Right atrium auricular region (tissue), 2 donors: ENCODE data around the gene RGPD4. TPM values are rescaled to one million over a fixed set of nuclear protein-coding genes. Genes with fewer than 3 reads are reported as not detected.
"Not testable (repeated sequence)": the region's sequence is repeated elsewhere in the genome, so short reads cannot be mapped to it uniquely, and the experiment has no call there.

Experiments used
- DNase-seq: peaks from one replicate; pipeline ENCODE4 v3.0.0-alpha.2; 2019; ENCODE audit warnings: low spot score
- H3K27ac ChIP-seq, 2 donors: fragments of 200-600 bp; sonication (generic); 1 replicate in 1 of 2; 2 replicates in 1 of 2; pipeline ENCODE4 v1.5.1; 2016 to 2019
- H3K27me3 ChIP-seq, 2 donors: fragments of 200-600 bp; sonication (generic); one replicate each; pipeline versions ENCODE4 v1.5.1 to v1.6.0; 2017 to 2019
- H3K36me3 ChIP-seq: fragments of 200-600 bp; sonication (generic); one replicate; pipeline ENCODE4 v1.5.1; 2016
- H3K4me1 ChIP-seq, 2 donors: fragments of 200-600 bp; sonication (generic); one replicate each; pipeline versions ENCODE4 v1.5.1 to v1.6.0; 2017 to 2019
- H3K4me3 ChIP-seq, 2 donors: fragments of 200-600 bp; sonication (generic); 1 replicate in 1 of 2; 2 replicates in 1 of 2; pipeline ENCODE4 v1.5.1; 2017 to 2019; ENCODE audit warnings: mild to moderate bottlenecking in 1 of 2, moderate library complexity in 1 of 2
- H3K9me3 ChIP-seq, 2 donors: fragments of 200-600 bp; sonication (generic); one replicate each; pipeline ENCODE4 v1.5.1; 2019
- CTCF ChIP-seq, 2 donors: fragments of 200-600 bp; sonication (generic); IDR thresholded peaks; one replicate each; pipeline ENCODE4 v1.5.1; 2019; ENCODE audit warnings: antibody characterized with exemption in 2 of 2
- total RNA-seq, 2 donors: library from RNA; depleted of rRNA; stranded (reverse); fragments of >200 nt; gene quantifications; one replicate each; pipeline ENCODE4 v1.1.0, GENCODE V29; 2016

RGPD4 gene
- total RNA-seq, 2 donors from 2014 or later: 0.26 TPM; not detected in 1

- not testable (repeated sequence) for H3K4me1 ChIP-seq, DNase-seq, H3K27ac ChIP-seq, H3K4me3 ChIP-seq, H3K9me3 ChIP-seq, H3K27me3 ChIP-seq, H3K36me3 ChIP-seq
- peak in 1 of 2 donors; percentile 25 for TF ChIP-seq CTCF (IDR thresholded peaks at IDR 0.05)
Observed at GRCh38 chr2:107833618-107834017, 6.9 kb downstream of the RGPD4 start.

- not testable (repeated sequence) for H3K27ac ChIP-seq, H3K4me3 ChIP-seq, H3K4me1 ChIP-seq, DNase-seq, H3K27me3 ChIP-seq, H3K36me3 ChIP-seq, H3K9me3 ChIP-seq
Observed at GRCh38 chr2:107916121-107916520, 89.4 kb downstream of the RGPD4 start.

- not testable (repeated sequence) for H3K27ac ChIP-seq, H3K4me3 ChIP-seq, H3K36me3 ChIP-seq, H3K9me3 ChIP-seq, H3K27me3 ChIP-seq, H3K4me1 ChIP-seq, DNase-seq
Observed at GRCh38 chr2:107916696-107917370, 90.1 kb downstream of the RGPD4 start.

GRCh38 chr2:107927034-107927534 lies 100.4 kb downstream of the RGPD4 start:
- H3K27ac ChIP-seq: no peak overlapping the region
- no peaks in the 10 kb centered on the region for H3K36me3 ChIP-seq
- no peaks in the 10 kb centered on the region for H3K9me3 ChIP-seq
- no peaks in the 10 kb centered on the region for H3K4me1 ChIP-seq
- no peaks in the 10 kb centered on the region for H3K27me3 ChIP-seq
- no peak for TF ChIP-seq CTCF (IDR thresholded peaks at IDR 0.05)
- DNase-seq: no peak
- no peak overlapping the region for H3K4me3 ChIP-seq

GRCh38 chr2:107931412-107931811 lies 104.7 kb downstream of the RGPD4 start:
- H3K9me3 ChIP-seq: no peaks in the 10 kb centered on the region
- H3K36me3 ChIP-seq: no peaks in the 10 kb centered on the region
- DNase-seq: no peak
- no peaks in the 10 kb centered on the region for H3K27me3 ChIP-seq
- no peaks in the 10 kb centered on the region for H3K4me1 ChIP-seq
- no peak overlapping the region for H3K27ac ChIP-seq
- no peak for TF ChIP-seq CTCF (IDR thresholded peaks at IDR 0.05)
- H3K4me3 ChIP-seq: no peak overlapping the region

GRCh38 chr2:107932488-107932887 lies 105.8 kb downstream of the RGPD4 start:
- Histone ChIP-seq H3K27me3 (no peaks in the 10 kb centered on the region), H3K36me3 (no peaks in the 10 kb centered on the region), H3K9me3 (no peaks in the 10 kb centered on the region), H3K4me3 (no peak overlapping the region), H3K4me1 (no peaks in the 10 kb centered on the region), H3K27ac (no peak overlapping the region)
- no peak for TF ChIP-seq CTCF (IDR thresholded peaks at IDR 0.05)
- no peak for DNase-seq

- H3K27me3 ChIP-seq: no peaks in the 10 kb centered on the region
- no peaks in the 10 kb centered on the region for H3K9me3 ChIP-seq
- H3K36me3 ChIP-seq: no peaks in the 10 kb centered on the region
- H3K27ac ChIP-seq: no peak overlapping the region
- no peak overlapping the region for H3K4me3 ChIP-seq
- no peak for DNase-seq
- TF ChIP-seq CTCF (IDR thresholded peaks at IDR 0.05): peak in 1 of 2 donors; percentile 62
- no peaks in the 10 kb centered on the region for H3K4me1 ChIP-seq
Observed at GRCh38 chr2:107932979-107933378, 106.3 kb downstream of the RGPD4 start.
